CD14-positive monocyte (primary cell): ENCODE measurements around the gene NID1. TPM values are rescaled to one million over a fixed set of nuclear protein-coding genes. Genes with fewer than 3 reads are reported as not detected.

Experiments used
- DNase-seq, 3 donors: peaks; one replicate each; pipeline ENCODE4 v3.0.0-alpha.2; 2011 to 2022
- H2AFZ ChIP-seq: 2 replicates; pipeline ENCODE4 v1.6.0; 2012; ENCODE audit warnings: mild to moderate bottlenecking, low read depth, low read length, inconsistent platforms; ENCODE audit not compliant: insufficient read depth, poor library complexity, severe bottlenecking
- H3K27ac ChIP-seq, 2 donors: 1 replicate in 1 of 2; 2 replicates in 1 of 2; pipeline ENCODE4 v1.5.1; 2012 to 2013; ENCODE audit warnings: low read length in 2 of 2, control low read depth in 1 of 2, inconsistent platforms in 1 of 2, low read depth in 1 of 2, mild to moderate bottlenecking in 1 of 2
- H3K27me3 ChIP-seq, 2 donors: one replicate each; pipeline versions ENCODE4 v1.6.0 to v1.6.1; 2011 to 2013; ENCODE audit warnings: low read length in 2 of 2; ENCODE audit not compliant: control insufficient read depth in 2 of 2, insufficient read depth in 2 of 2
- H3K36me3 ChIP-seq, 2 donors: replicated peaks in 1 of 2; 1 replicate in 1 of 2; 2 replicates in 1 of 2; pipeline versions ENCODE4 v1.5.1 to v1.6.1; 2012 to 2013; ENCODE audit warnings: low read length in 2 of 2, control low read depth in 1 of 2, inconsistent platforms in 1 of 2, mild to moderate bottlenecking in 1 of 2; ENCODE audit not compliant: insufficient read depth in 2 of 2, control insufficient read depth in 1 of 2
- H3K4me1 ChIP-seq, 2 donors: 1 replicate in 1 of 2; 2 replicates in 1 of 2; pipeline versions ENCODE4 v1.5.1 to v1.6.1; 2012 to 2013; ENCODE audit warnings: low read length in 2 of 2, control low read depth in 1 of 2, inconsistent platforms in 1 of 2, mild to moderate bottlenecking in 1 of 2, moderate library complexity in 1 of 2; ENCODE audit not compliant: insufficient read depth in 2 of 2, control insufficient read depth in 1 of 2
- H3K4me2 ChIP-seq: replicated peaks from 2 replicates; pipeline ENCODE3; 2012; ENCODE audit warnings: low read length, moderate library complexity, mild to moderate bottlenecking; ENCODE audit not compliant: poor library complexity, severe bottlenecking; ENCODE audit errors: extremely low read depth
- H3K4me3 ChIP-seq, 3 experiments: fragments of 200-600 bp in 1 of 3; sonication (generic) in 1 of 3; replicated peaks in 1 of 3; 1 replicate in 2 of 3; 2 replicates in 1 of 3; pipeline ENCODE4 v1.5.1; 2011 to 2013; ENCODE audit warnings: low read length in 3 of 3, mild to moderate bottlenecking in 3 of 3, control low read depth in 2 of 3, low read depth in 2 of 3, inconsistent platforms in 1 of 3, moderate library complexity in 1 of 3
- H3K79me2 ChIP-seq: 2 replicates; pipeline ENCODE4 v1.6.0; 2012; ENCODE audit warnings: mild to moderate bottlenecking, control low read depth, inconsistent platforms, low read length, moderate library complexity; ENCODE audit not compliant: insufficient read depth
- H3K9ac ChIP-seq: 2 replicates; pipeline ENCODE4 v1.6.0; 2017; ENCODE audit warnings: low read length, mild to moderate bottlenecking; ENCODE audit not compliant: insufficient read depth, poor library complexity, severe bottlenecking
- H3K9me3 ChIP-seq, 2 donors: replicated peaks in 1 of 2; 1 replicate in 1 of 2; 2 replicates in 1 of 2; pipeline versions ENCODE4 v1.5.1 to v1.6.1; 2012 to 2013; ENCODE audit warnings: low read length in 2 of 2, control low read depth in 1 of 2; ENCODE audit not compliant: control insufficient read depth in 1 of 2, insufficient read depth in 1 of 2
- H4K20me1 ChIP-seq: 2 replicates; pipeline ENCODE4 v1.6.0; 2012; ENCODE audit warnings: mild to moderate bottlenecking, low read length, control low read depth, moderate library complexity; ENCODE audit not compliant: insufficient read depth
- H3K27ac Mint-ChIP-seq, 7 donors: one replicate each; pipeline ENCODE4 v1.8.0; 2020; ENCODE audit warnings: mild to moderate bottlenecking in 7 of 7, mixed read lengths in 7 of 7, moderate library complexity in 6 of 7, inconsistent platforms in 2 of 7
- H3K27me3 Mint-ChIP-seq, 3 donors: one replicate each; pipeline ENCODE4 v1.8.0; 2021 to 2022; ENCODE audit warnings: low read depth in 3 of 3, mild to moderate bottlenecking in 3 of 3, mixed read lengths in 3 of 3, moderate library complexity in 3 of 3, inconsistent platforms in 1 of 3
- H3K36me3 Mint-ChIP-seq, 2 donors: one replicate each; pipeline ENCODE4 v1.8.0; 2020; ENCODE audit warnings: mixed read lengths in 2 of 2, inconsistent platforms in 1 of 2, mild to moderate bottlenecking in 1 of 2
- H3K4me1 Mint-ChIP-seq: one replicate; pipeline ENCODE4 v1.8.0; 2020; ENCODE audit warnings: mild to moderate bottlenecking, mixed read lengths
- H3K4me3 Mint-ChIP-seq, 2 donors: one replicate each; pipeline ENCODE4 v1.8.0; 2020; ENCODE audit warnings: mild to moderate bottlenecking in 2 of 2, mixed read lengths in 2 of 2, moderate library complexity in 1 of 2
- H3K9me3 Mint-ChIP-seq, 7 donors: one replicate each; pipeline ENCODE4 v1.8.0; 2020 to 2022; ENCODE audit warnings: mixed read lengths in 7 of 7, mild to moderate bottlenecking in 6 of 7, moderate library complexity in 6 of 7, inconsistent platforms in 2 of 7
- CTCF ChIP-seq: fragments of 200-600 bp; IDR thresholded peaks from one replicate; pipeline ENCODE4 v1.8.0; 2022; ENCODE audit warnings: antibody characterized with exemption, mild to moderate bottlenecking
- WGBS: methylation state at CpG from one replicate; pipeline ENCODE4 v1.1.5; 2013; ENCODE audit warnings: missing lambda C conversion rate; ENCODE audit not compliant: insufficient coverage; 5-methylcytosine and 5-hydroxymethylcytosine counted together
- intact Hi-C, 2 donors: fragments of 100-400 bp; cut with micrococcal nuclease; formaldehyde crosslinking; loops; one replicate each; pipeline versions ENCODE4 v1.15.0 to v1.15.1; 2023
- polyA plus RNA-seq, 3 donors: library from polyadenylated mRNA; depleted of rRNA in 1 of 3; unstranded in 2 of 3; stranded (reverse) in 1 of 3; fragments of 300-500 nt in 2 of 3; fragments of >200 nt in 1 of 3; fragmentation: Illumina TruSeq in 2 of 3; gene quantifications; 1 replicate in 2 of 3; 2 replicates in 1 of 3; pipeline ENCODE4 v1.2.3, GENCODE V29; 2012 to 2021

The NID1 gene
- polyA plus RNA-seq, 3 donors, result 6.8 to 19.7 (median 14.4) TPM

- WGBS, result 100% methylated on average over 2 of the region's 3 CpGs
- H3K27me3 Mint-ChIP-seq, result peaks cover 0 to 4% (median 0%) of the 10 kb centered on the region in 3 donors
- Histone ChIP-seq H3K9ac (no peak overlapping the region), H3K4me1 (peaks cover 30 to 37% of the 10 kb centered on the region in 2 donors), H3K4me3 (no peak overlapping the region), H4K20me1 (no peaks in the 10 kb centered on the region), H2AFZ (no peak overlapping the region), H3K9me3 (peaks cover 0 to under 1% of the 10 kb centered on the region in 2 donors), H3K27ac (no peak overlapping the region), H3K4me2 (no peak overlapping the region), H3K36me3 (peaks cover 1 to 21% of the 10 kb centered on the region in 2 donors), H3K79me2 (no peaks in the 10 kb centered on the region), H3K27me3 (no peaks in the 10 kb centered on the region)
- H3K36me3 Mint-ChIP-seq, result peaks cover 11 to 19% of the 10 kb centered on the region in 2 donors
- no peak for TF ChIP-seq CTCF
- H3K4me3 Mint-ChIP-seq, result no peak overlapping the region
- DNase-seq, result no peak
- intact Hi-C loops, result no loop called here
- H3K4me1 Mint-ChIP-seq, result peaks cover 38% of the 10 kb centered on the region
- peaks cover 0 to 4% (median 1%) of the 10 kb centered on the region in 7 donors for H3K9me3 Mint-ChIP-seq
- H3K27ac Mint-ChIP-seq, result no peak overlapping the region
These were observed 69.4 kb downstream of the NID1 start for GRCh38 chr1:235995511-235995910.

GRCh38 chr1:235993652-235994051 is 71.2 kb downstream of the NID1 start:
- no peak overlapping the region for H3K4me2 ChIP-seq
- peaks cover 8 to 9% of the 10 kb centered on the region in 2 donors for H3K9me3 ChIP-seq
- WGBS, result 96% methylated on average over 27 of the region's 31 CpGs
- H4K20me1 ChIP-seq, result no peaks in the 10 kb centered on the region
- H3K9ac ChIP-seq, result no peak overlapping the region
- Mint-ChIP-seq H3K27me3 (peaks cover 0 to 4% (median 0%) of the 10 kb centered on the region in 3 donors), H3K4me1 (peaks cover 23% of the 10 kb centered on the region), H3K36me3 (peaks cover 15 to 32% of the 10 kb centered on the region in 2 donors), H3K4me3 (no peak overlapping the region), H3K27ac (peak overlapping the region in 1 of 7 donors; percentile 18), H3K9me3 (peaks cover 6 to 15% (median 14%) of the 10 kb centered on the region in 7 donors)
- no peak for TF ChIP-seq CTCF
- H3K27me3 ChIP-seq, result no peaks in the 10 kb centered on the region
- H3K27ac ChIP-seq, result no peak overlapping the region
- no peaks in the 10 kb centered on the region for H3K79me2 ChIP-seq
- no peak for DNase-seq
- H3K4me3 ChIP-seq, result no peak overlapping the region
- intact Hi-C loops, result no loop called here
- H2AFZ ChIP-seq, result no peak overlapping the region
- H3K4me1 ChIP-seq, result peaks cover 19 to 22% of the 10 kb centered on the region in 2 donors
- H3K36me3 ChIP-seq, result peaks cover 3 to 39% of the 10 kb centered on the region in 2 donors
